Activated naive CD8-positive, alpha-beta T cell treated with anti-CD3 and anti-CD28 coated beads, Interleukin-2, amount 10 ng/mL, durations not matched to agents 7 days and 5 days (primary cell): Measurements from ENCODE around the gene NPTN. TPM values are rescaled to one million over a fixed set of nuclear protein-coding genes. Genes with fewer than 3 reads are reported as not detected.

Source experiments
- ATAC-seq: fragments of 150-1000 bp; cut with Tn5 transposase; one replicate; pipeline ENCODE4 v1.10.0; 2021; ENCODE audit warnings: low read depth, moderate library complexity
- POLR2A ChIA-PET: fragments of 350-600 bp; sonication (Branson Sonifier 250); formaldehyde crosslinking; loops from one replicate; lab custom pipeline; 2021; ENCODE audit warnings: antibody characterized with exemption; lab: Charles Lee
- DNase-seq: peaks from one replicate; pipeline ENCODE4 v3.0.0; 2021
- H3K27ac Mint-ChIP-seq: one replicate; pipeline ENCODE4 v1.8.0; 2022; ENCODE audit warnings: mild to moderate bottlenecking, mixed read lengths
- H3K27me3 Mint-ChIP-seq: one replicate; pipeline ENCODE4 v1.8.0; 2022; ENCODE audit warnings: mild to moderate bottlenecking, moderate library complexity, mixed read lengths
- H3K36me3 Mint-ChIP-seq: one replicate; pipeline ENCODE4 v1.8.0; 2021; ENCODE audit warnings: mild to moderate bottlenecking, mixed read lengths
- H3K4me1 Mint-ChIP-seq: one replicate; pipeline ENCODE4 v1.8.0; 2021; ENCODE audit warnings: mixed read lengths
- H3K4me3 Mint-ChIP-seq: one replicate; pipeline ENCODE4 v1.8.0; 2022; ENCODE audit warnings: mild to moderate bottlenecking, moderate library complexity, mixed read lengths
- H3K9me3 Mint-ChIP-seq: one replicate; pipeline ENCODE4 v1.8.0; 2021; ENCODE audit warnings: mixed read lengths
- total RNA-seq, 2 experiments: library from RNA; stranded (reverse); gene quantifications; one replicate each; pipeline ENCODE4 v1.2.3, GENCODE V29; 2021

Gene NPTN
- 10 to 100 TPM; 30.4 to 33.6 TPM for total RNA-seq

DNA sequence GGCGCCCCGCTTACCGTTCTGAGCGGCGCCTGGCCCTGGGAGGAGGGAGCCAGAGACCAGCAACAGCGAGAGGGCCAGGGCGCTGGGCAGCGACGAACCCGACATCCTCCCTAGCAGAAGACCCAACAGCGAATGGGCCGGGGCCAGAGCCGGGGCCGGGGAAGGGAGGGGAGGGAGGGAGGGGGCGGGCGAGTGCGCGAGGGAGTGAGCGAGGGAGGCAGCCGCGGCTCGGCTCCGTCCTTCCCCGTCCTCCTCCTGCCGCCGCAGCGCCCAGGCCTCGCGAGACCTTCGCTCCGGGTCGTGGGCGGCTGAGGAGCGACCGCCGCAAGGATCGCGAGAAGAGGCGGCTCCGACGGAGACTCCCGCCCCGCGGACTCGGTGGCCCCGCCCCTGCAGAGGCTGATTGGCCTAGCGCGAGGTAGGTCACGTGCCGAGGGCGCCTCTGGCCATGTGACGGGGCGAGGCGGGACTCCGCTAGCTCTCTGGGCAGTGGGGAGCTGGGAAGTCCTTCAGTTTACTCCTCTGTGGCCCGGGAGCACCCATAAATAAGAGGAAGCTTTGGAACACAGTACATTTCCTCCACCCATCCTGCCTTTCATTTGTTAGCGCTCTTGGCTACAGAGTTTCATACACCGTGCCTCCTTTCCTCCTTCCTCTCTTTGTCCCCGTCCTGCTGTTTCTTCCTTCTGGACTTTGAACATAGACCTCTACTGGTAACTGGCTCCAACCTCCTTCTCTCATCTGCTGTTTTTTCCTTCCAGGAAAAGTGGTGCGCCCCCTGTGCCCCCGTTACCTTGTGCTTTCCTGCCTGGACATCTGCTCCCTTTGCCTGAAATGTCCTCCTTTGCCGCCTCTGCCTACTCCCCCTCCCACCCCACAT, at the start of gene NPTN:
NPTN (minus strand) TSS at position 279 of the 880 bp plus-strand sequence; CDS start at position 105, 174 bp downstream.
- H3K9me3 Mint-ChIP-seq = no peaks in the 10 kb centered on the region
- peak within 1 kb of the TSS; percentile 82 for H3K4me3 Mint-ChIP-seq
- H3K27ac Mint-ChIP-seq = peak within 1 kb of the TSS; percentile 80
- H3K36me3 Mint-ChIP-seq = no peaks in the 10 kb centered on the region
- ATAC-seq = peak; percentile 96
- H3K27me3 Mint-ChIP-seq = peaks cover 15% of the 10 kb centered on the region
- H3K4me1 Mint-ChIP-seq = peaks cover 40% of the 10 kb centered on the region
- POLR2A ChIA-PET = no interaction called here
- peak; percentile 99 for DNase-seq

DNA sequence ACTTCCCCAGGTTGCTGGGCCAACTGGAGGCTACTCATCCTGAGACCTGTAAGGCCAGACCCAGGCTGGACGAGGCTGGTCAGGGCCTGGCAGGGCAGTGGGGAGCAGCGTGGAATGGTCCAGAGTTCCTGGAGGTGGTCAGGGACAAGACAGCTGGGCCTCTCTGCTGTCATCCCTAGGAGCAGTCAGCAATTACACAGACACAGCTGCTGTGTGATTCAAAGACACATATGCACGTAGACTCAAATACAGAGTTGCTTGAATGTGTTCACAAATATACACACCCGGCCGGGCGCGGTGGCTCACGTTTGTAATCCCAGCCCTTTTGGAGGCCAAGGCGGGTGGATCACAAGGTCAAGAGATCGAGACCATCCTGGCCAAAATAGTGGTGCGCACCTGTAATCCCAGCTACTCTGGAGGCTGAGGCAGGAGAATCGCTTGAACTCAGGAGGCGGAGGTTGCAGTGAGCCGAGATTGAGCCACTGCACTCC, 49.5 kb upstream of the NPTN start:
- Mint-ChIP-seq H3K9me3 (no peaks in the 10 kb centered on the region), H3K36me3 (no peaks in the 10 kb centered on the region), H3K27me3 (peaks cover 71% of the 10 kb centered on the region), H3K4me3 (no peak overlapping the region), H3K27ac (no peak overlapping the region), H3K4me1 (peaks cover 6% of the 10 kb centered on the region)
- POLR2A ChIA-PET = no interaction called here
- DNase-seq (no peak), ATAC-seq (no peak)

DNA sequence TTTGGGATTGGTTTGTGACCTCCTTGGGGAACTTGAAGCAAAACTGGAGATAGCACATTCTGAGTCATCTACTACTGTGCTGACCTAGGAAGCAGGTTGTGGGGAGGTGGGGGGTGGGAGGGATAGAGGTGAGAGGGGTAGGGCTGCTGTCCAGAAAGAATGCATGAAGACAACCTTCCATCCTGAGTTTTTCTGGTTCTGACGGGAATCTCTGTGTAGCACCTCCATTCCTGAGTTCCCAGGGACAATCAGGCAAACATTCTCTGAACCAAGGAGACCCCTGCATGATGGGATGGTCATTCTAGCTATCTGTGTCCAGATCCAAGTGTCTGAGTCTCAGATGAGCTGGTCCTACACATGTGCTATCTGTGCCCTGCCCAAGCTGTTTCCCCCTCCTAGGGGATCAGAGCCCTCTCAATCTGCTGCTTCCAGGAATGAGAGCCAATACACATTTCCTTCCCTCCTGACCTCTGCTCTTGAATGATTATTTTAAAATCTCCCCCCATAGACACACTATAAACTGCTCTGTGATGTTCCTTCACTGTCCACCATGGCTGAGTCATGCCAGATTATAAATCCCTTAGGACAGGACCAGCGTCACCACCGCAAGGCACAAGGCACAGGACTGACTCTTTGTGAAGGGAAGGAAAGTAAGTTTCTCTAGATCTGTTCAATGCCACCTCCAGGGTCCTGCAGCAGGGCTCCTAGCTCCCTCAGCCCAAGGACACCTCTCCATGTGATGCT, 48.8 kb upstream of the NPTN start:
- no peak overlapping the region for H3K27ac Mint-ChIP-seq

GRCh38 chr15:73681063-73681462, 47.9 kb upstream of the NPTN start:
- H3K9me3 Mint-ChIP-seq = no peaks in the 10 kb centered on the region
- peaks cover 56% of the 10 kb centered on the region for H3K27me3 Mint-ChIP-seq
- POLR2A ChIA-PET = no interaction called here
- ATAC-seq = no peak
- H3K36me3 Mint-ChIP-seq = no peaks in the 10 kb centered on the region
- H3K27ac Mint-ChIP-seq = no peak overlapping the region
- DNase-seq = no peak
- peaks cover 6% of the 10 kb centered on the region for H3K4me1 Mint-ChIP-seq
- H3K4me3 Mint-ChIP-seq = no peak overlapping the region

More for the DNA sequence above, 48.8 kb upstream of the NPTN start:
- Mint-ChIP-seq H3K9me3 (no peaks in the 10 kb centered on the region), H3K36me3 (no peaks in the 10 kb centered on the region), H3K4me1 (peaks cover 6% of the 10 kb centered on the region), H3K27me3 (peaks cover 65% of the 10 kb centered on the region), H3K4me3 (no peak overlapping the region)
- DNase-seq (no peak), ATAC-seq (no peak)
- POLR2A ChIA-PET = no interaction called here

DNA sequence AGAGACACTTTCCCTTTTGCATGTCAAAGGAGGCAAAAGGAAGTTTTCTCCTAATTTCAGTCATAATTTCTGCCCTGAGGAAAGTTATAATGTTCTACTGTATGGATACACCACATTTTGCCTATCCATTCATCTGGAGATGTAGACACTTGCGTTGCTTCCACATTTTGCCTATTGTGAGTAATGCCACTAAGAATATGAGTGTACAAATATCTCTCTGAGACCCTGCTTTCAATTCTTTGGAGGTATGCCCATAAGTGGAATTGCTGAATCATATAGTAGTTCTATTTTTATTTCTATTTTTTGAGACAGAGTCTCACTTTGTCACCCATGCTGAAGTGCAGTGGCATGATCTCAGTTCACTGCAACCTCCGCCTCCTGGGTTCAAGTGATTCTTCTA, 47.4 kb upstream of the NPTN start:
- ATAC-seq (no peak), DNase-seq (no peak)
- POLR2A ChIA-PET = no interaction called here
- Mint-ChIP-seq H3K27me3 (peaks cover 51% of the 10 kb centered on the region), H3K4me3 (no peak overlapping the region), H3K27ac (no peak overlapping the region), H3K4me1 (peaks cover 6% of the 10 kb centered on the region), H3K36me3 (no peaks in the 10 kb centered on the region), H3K9me3 (no peaks in the 10 kb centered on the region)

- no peaks in the 10 kb centered on the region for H3K36me3 Mint-ChIP-seq
- DNase-seq (no peak), ATAC-seq (no peak)
- H3K4me1 Mint-ChIP-seq = peaks cover 6% of the 10 kb centered on the region
- POLR2A ChIA-PET = no interaction called here
- H3K9me3 Mint-ChIP-seq = no peaks in the 10 kb centered on the region
- no peak overlapping the region for H3K4me3 Mint-ChIP-seq
- H3K27ac Mint-ChIP-seq = no peak overlapping the region
- H3K27me3 Mint-ChIP-seq = peaks cover 45% of the 10 kb centered on the region
Observed at GRCh38 chr15:73679964-73680363, 46.8 kb upstream of the NPTN start.

- Mint-ChIP-seq H3K36me3 (no peaks in the 10 kb centered on the region), H3K27me3 (peaks cover 47% of the 10 kb centered on the region), H3K4me1 (peaks cover 6% of the 10 kb centered on the region), H3K9me3 (no peaks in the 10 kb centered on the region), H3K27ac (no peak overlapping the region), H3K4me3 (no peak overlapping the region)
- DNase-seq = no peak
- no peak for ATAC-seq
- POLR2A ChIA-PET = interaction anchor here (1.2 kb wide), 1 partner anchor 12 kb away, joined by 4 read pairs; no protein-coding TSS in a partner anchor
Observed at GRCh38 chr15:73679180-73679579, 46.0 kb upstream of the NPTN start.

DNA sequence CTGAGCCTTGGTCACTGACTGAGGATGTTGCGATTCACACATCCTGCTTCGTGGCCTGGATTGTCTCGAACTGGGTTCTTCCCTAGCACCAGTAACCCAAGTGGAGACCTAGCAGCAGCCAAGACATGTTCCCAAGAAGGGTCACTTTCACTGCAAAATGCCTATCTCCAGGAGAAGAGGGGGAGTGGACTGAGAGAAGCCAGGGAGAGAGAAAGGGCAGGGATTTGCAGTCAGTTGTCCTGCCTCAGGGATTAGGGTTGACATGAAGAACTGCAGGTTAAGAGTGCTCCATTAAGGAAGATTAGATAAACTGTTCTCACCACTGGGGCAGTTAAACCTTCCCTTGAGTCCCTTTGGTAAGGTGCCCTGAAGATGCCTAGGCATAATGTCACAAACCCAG, 45.3 kb upstream of the NPTN start:
- no peak overlapping the region for H3K27ac Mint-ChIP-seq
- peaks cover 4% of the 10 kb centered on the region for H3K4me1 Mint-ChIP-seq
- POLR2A ChIA-PET = interaction anchor here (1.2 to 1.6 kb wide), 2 partner anchors 11 to 20 kb away, joined by 3 to 4 read pairs; no protein-coding TSS in a partner anchor
- no peaks in the 10 kb centered on the region for H3K9me3 Mint-ChIP-seq
- ATAC-seq (no peak), DNase-seq (no peak)
- no peaks in the 10 kb centered on the region for H3K36me3 Mint-ChIP-seq
- no peak overlapping the region for H3K4me3 Mint-ChIP-seq
- H3K27me3 Mint-ChIP-seq = peaks cover 46% of the 10 kb centered on the region

DNA sequence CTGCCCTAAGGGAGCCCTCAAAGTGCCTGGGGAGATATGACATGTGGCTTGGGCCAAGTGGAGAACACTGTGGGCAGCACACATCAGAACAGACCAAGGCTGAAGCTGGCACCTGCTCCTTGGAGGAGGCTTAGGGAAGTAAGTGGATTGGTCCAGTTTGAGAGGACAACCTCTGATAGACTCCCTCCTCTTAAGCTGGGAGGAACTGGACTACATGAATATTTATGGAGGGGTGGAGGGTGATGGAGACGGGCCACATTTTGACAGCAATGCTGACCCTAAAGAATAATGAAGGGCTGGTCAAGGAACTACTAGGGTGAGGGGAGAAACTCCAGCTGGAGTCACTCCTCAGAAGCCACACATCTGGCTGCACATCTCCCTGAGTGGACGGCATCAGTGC, 44.5 kb upstream of the NPTN start:
- peaks cover 4% of the 10 kb centered on the region for H3K4me1 Mint-ChIP-seq
- H3K9me3 Mint-ChIP-seq = no peaks in the 10 kb centered on the region
- no peak for DNase-seq
- no peak overlapping the region for H3K27ac Mint-ChIP-seq
- no peak for ATAC-seq
- no peaks in the 10 kb centered on the region for H3K36me3 Mint-ChIP-seq
- peaks cover 44% of the 10 kb centered on the region for H3K27me3 Mint-ChIP-seq
- no peak overlapping the region for H3K4me3 Mint-ChIP-seq
- POLR2A ChIA-PET = interaction anchor here (1.6 kb wide), 1 partner anchor 21 kb away, joined by 3 read pairs; no protein-coding TSS in a partner anchor

- H3K9me3 Mint-ChIP-seq = no peaks in the 10 kb centered on the region
- peaks cover 41% of the 10 kb centered on the region for H3K27me3 Mint-ChIP-seq
- DNase-seq (peak; percentile 34), ATAC-seq (peak; percentile 50)
- no peak overlapping the region for H3K27ac Mint-ChIP-seq
- no peak overlapping the region for H3K4me3 Mint-ChIP-seq
- peaks cover 4% of the 10 kb centered on the region for H3K4me1 Mint-ChIP-seq
- H3K36me3 Mint-ChIP-seq = no peaks in the 10 kb centered on the region
- POLR2A ChIA-PET = interaction anchor here (1.6 kb wide), 1 partner anchor 22 kb away, joined by 3 read pairs; no protein-coding TSS in a partner anchor
Observed at GRCh38 chr15:73677146-73677607, 44.0 kb upstream of the NPTN start.

GRCh38 chr15:73674587-73674986, 41.4 kb upstream of the NPTN start:
- H3K4me3 Mint-ChIP-seq = no peak overlapping the region
- H3K27ac Mint-ChIP-seq = no peak overlapping the region
- POLR2A ChIA-PET = no interaction called here
- peaks cover 4% of the 10 kb centered on the region for H3K4me1 Mint-ChIP-seq
- no peaks in the 10 kb centered on the region for H3K36me3 Mint-ChIP-seq
- peaks cover 33% of the 10 kb centered on the region for H3K27me3 Mint-ChIP-seq
- no peaks in the 10 kb centered on the region for H3K9me3 Mint-ChIP-seq
- DNase-seq = no peak
- no peak for ATAC-seq

DNA sequence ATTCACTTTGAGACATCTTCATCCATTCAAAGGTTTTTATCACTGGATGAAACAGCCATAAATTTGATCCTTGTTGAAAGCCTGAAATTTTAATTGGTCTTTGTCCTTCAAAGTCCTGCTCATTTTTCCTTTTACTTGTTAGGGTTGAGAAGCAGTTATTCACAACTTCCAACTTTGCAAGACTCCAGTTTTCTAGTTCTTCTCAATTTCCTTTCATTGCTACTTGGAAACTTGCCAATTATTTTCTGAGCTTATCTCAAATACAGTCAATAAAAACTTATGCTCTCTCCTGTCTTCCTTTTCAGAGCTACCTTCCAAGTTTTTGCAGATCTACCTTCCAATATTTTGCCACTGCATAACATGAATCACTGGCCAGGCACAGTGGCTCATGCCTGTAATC, 27.3 kb upstream of the NPTN start:
- Mint-ChIP-seq H3K27ac (no peak overlapping the region), H3K27me3 (peaks cover 30% of the 10 kb centered on the region), H3K4me3 (no peak overlapping the region), H3K36me3 (peaks cover 2% of the 10 kb centered on the region), H3K4me1 (peaks cover 4% of the 10 kb centered on the region), H3K9me3 (peaks cover 3% of the 10 kb centered on the region)
- POLR2A ChIA-PET = no interaction called here
- DNase-seq (no peak), ATAC-seq (no peak)

GRCh38 chr15:73658645-73659044, 25.5 kb upstream of the NPTN start:
- Mint-ChIP-seq H3K36me3 (peaks cover 2% of the 10 kb centered on the region), H3K27me3 (peaks cover 32% of the 10 kb centered on the region), H3K9me3 (peaks cover 3% of the 10 kb centered on the region), H3K4me3 (no peak overlapping the region), H3K27ac (no peak overlapping the region), H3K4me1 (peaks cover 4% of the 10 kb centered on the region)
- DNase-seq = no peak
- POLR2A ChIA-PET = no interaction called here
- ATAC-seq = no peak
